K562 (cell line): ENCODE results near the gene CUL9. TPM values are rescaled to one million over a fixed set of nuclear protein-coding genes. Genes with fewer than 3 reads are reported as not detected.

ENCODE experiments used
- ASH1L ChIP-seq: fragments of 450-650 bp; IDR thresholded peaks from 2 replicates; pipeline ENCODE4 v1.6.1; 2018; ENCODE audit warnings: borderline replicate concordance, mild to moderate bottlenecking, low read depth; ENCODE audit not compliant: partially characterized antibody
- CHD4 ChIP-seq: fragments of 200-600 bp; sonication (generic); IDR thresholded peaks from 3 replicates; pipeline ENCODE4 v1.6.1; 2012; ENCODE audit warnings: low read depth, mild to moderate bottlenecking, mixed read lengths, low read length, inconsistent platforms; ENCODE audit not compliant: insufficient read depth, insufficient replicate concordance, poor library complexity, severe bottlenecking
- CREM ChIP-seq: IDR thresholded peaks from 2 replicates; pipeline ENCODE4 v1.6.1; 2014; ENCODE audit warnings: antibody characterized with exemption, low read depth
- KDM5B ChIP-seq: fragments of 200-600 bp; sonication (generic); IDR thresholded peaks from 2 replicates; pipeline ENCODE4 v1.6.1; 2012; ENCODE audit warnings: low read depth, mild to moderate bottlenecking, moderate library complexity, low read length, control low read depth, inconsistent platforms; ENCODE audit not compliant: insufficient replicate concordance
- MYBL2 ChIP-seq, 2 experiments: fragments of 450-650 bp in 1 of 2; sonication (generic) in 1 of 2; formaldehyde crosslinking in 1 of 2; IDR thresholded peaks; 2 replicates each; pipeline versions ENCODE4 v1.6.1 to v1.8.1; 2017 to 2022; ENCODE audit warnings: borderline replicate concordance in 1 of 2, inconsistent platforms in 1 of 2, low read depth in 1 of 2, mild to moderate bottlenecking in 1 of 2, missing genetic modification reagents in 1 of 2, moderate library complexity in 1 of 2
- MYC ChIP-seq, 2 experiments: fragments of 250-450 bp in 1 of 2; sonication (Bioruptor Pico) in 1 of 2; IDR thresholded peaks; 2 replicates each; pipeline versions ENCODE4 v1.5.1 to v1.6.1; 2012 to 2021; ENCODE audit warnings: low read depth in 2 of 2, borderline replicate concordance in 1 of 2, improper control_type of control experiment in 1 of 2, low read length in 1 of 2, mild to moderate bottlenecking in 1 of 2, moderate library complexity in 1 of 2
- NRF1 ChIP-seq, 2 experiments: fragments of 450-650 bp; IDR thresholded peaks in 1 of 2; conservative IDR thresholded peaks in 1 of 2; 2 replicates each; pipeline ENCODE4 v1.6.1; 2014; ENCODE audit warnings: mild to moderate bottlenecking in 2 of 2
- PHF21A ChIP-seq: fragments of 450-650 bp; IDR thresholded peaks from 2 replicates; pipeline ENCODE4 v1.6.1; 2017; ENCODE audit warnings: low read depth, borderline replicate concordance
- RBBP5 ChIP-seq: fragments of 200-600 bp; sonication (generic); IDR thresholded peaks from 2 replicates; pipeline ENCODE4 v1.6.1; 2012; ENCODE audit warnings: borderline replicate concordance, mild to moderate bottlenecking, low read length, control low read depth, inconsistent platforms; ENCODE audit not compliant: insufficient read depth, poor library complexity, severe bottlenecking
- RHOXF2B ChIP-seq: fragments of 250-450 bp; sonication (Bioruptor Pico); conservative IDR thresholded peaks from 2 replicates; pipeline ENCODE4 v1.5.1; 2021
- SMAD2 ChIP-seq: fragments of 150-350 bp; IDR thresholded peaks from 2 replicates; pipeline ENCODE4 v1.6.1; 2014; ENCODE audit warnings: low read depth, mild to moderate bottlenecking, low read length
- SMARCA5 ChIP-seq: fragments of 450-650 bp; IDR thresholded peaks from 2 replicates; pipeline ENCODE4 v1.6.1; 2016
- SOX6 ChIP-seq: fragments of 450-650 bp; IDR thresholded peaks from 2 replicates; pipeline ENCODE4 v1.6.1; 2014; ENCODE audit warnings: mild to moderate bottlenecking
- SRF ChIP-seq, 2 experiments: fragments of 250-450, 450-650 bp in 1 of 2; sonication (Bioruptor Pico) in 1 of 2; sonication (generic) in 1 of 2; formaldehyde crosslinking; IDR thresholded peaks; 2 replicates each; pipeline versions ENCODE4 v1.5.0 to v1.5.1; 2020 to 2022; ENCODE audit warnings: mild to moderate bottlenecking in 1 of 2, missing genetic modification reagents in 1 of 2
- SRSF3 ChIP-seq: fragments of 200-400 bp; formaldehyde crosslinking; IDR thresholded peaks from 2 replicates; pipeline ENCODE4 v1.6.1; 2016; ENCODE audit warnings: mild to moderate bottlenecking, low read length, moderate library complexity; ENCODE audit not compliant: insufficient read depth
- TAF1 ChIP-seq: IDR thresholded peaks from 2 replicates; pipeline ENCODE4 v1.6.1; 2011; ENCODE audit warnings: mild to moderate bottlenecking, low read length, moderate library complexity; ENCODE audit not compliant: insufficient read depth, control insufficient read depth, severe bottlenecking; ENCODE audit errors: extremely low read depth
- ZNF239 ChIP-seq: fragments of 250-450 bp; sonication (Bioruptor Pico); IDR thresholded peaks from 2 replicates; pipeline ENCODE4 v1.4.0; 2020; ENCODE audit warnings: mild to moderate bottlenecking
- ZNF586 ChIP-seq: fragments of 450-650 bp; formaldehyde crosslinking; conservative IDR thresholded peaks from 2 replicates; pipeline ENCODE4 v1.4.0; 2020; ENCODE audit warnings: mild to moderate bottlenecking, moderate library complexity
- ZNF668 ChIP-seq: fragments of 250-450 bp; sonication (Bioruptor Pico); IDR thresholded peaks from 2 replicates; pipeline ENCODE4 v1.8.0; 2022; ENCODE audit warnings: mild to moderate bottlenecking, inconsistent platforms
- polyA plus RNA-seq, 8 experiments: library from polyadenylated mRNA; depleted of rRNA in 4 of 8; stranded (reverse) in 5 of 8; unstranded in 3 of 8; fragments of >200 nt; fragmentation: Nextera tagmentation in 2 of 8; fragmentation: Illumina TruSeq in 1 of 8; extraction: Ambion mirVana in 2 of 8; extraction: Trizol in 1 of 8; gene quantifications; 2 replicates each; pipeline versions ENCODE4 v1.2.1 to v1.2.3, GENCODE V29; 2011 to 2014; ENCODE audit warnings: inconsistent platforms in 1 of 8, missing spikeins in 1 of 8
- total RNA-seq, 7 experiments: library from RNA; depleted of rRNA in 6 of 7; stranded (reverse); fragments of >200 nt in 6 of 7; fragmentation: Illumina TruSeq in 2 of 7; extraction: Trizol in 2 of 7; gene quantifications; 2 replicates each; pipeline versions ENCODE4 v1.2.1 to v1.2.3, GENCODE V29; 2011 to 2021; ENCODE audit warnings: low replicate concordance in 1 of 7
- TF ChIP-seq, protein P1 (sequence below): fragments of 450-650 bp; IDR thresholded peaks from 2 replicates; pipeline ENCODE4 v1.6.1; 2016; ENCODE audit warnings: low read depth, mild to moderate bottlenecking, moderate library complexity
- TF ChIP-seq, protein P2 (sequence below): fragments of 250-450 bp; sonication (Bioruptor Pico); IDR thresholded peaks from 2 replicates; pipeline ENCODE4 v1.4.0; 2020

The CUL9 gene
- total and polyA plus RNA-seq, 9 of the 15 experiments (the other 6 are each of a cell fraction or from before 2014, with no cell fraction given): 0.50 to 20.7 (median 6.6) TPM

DNA sequence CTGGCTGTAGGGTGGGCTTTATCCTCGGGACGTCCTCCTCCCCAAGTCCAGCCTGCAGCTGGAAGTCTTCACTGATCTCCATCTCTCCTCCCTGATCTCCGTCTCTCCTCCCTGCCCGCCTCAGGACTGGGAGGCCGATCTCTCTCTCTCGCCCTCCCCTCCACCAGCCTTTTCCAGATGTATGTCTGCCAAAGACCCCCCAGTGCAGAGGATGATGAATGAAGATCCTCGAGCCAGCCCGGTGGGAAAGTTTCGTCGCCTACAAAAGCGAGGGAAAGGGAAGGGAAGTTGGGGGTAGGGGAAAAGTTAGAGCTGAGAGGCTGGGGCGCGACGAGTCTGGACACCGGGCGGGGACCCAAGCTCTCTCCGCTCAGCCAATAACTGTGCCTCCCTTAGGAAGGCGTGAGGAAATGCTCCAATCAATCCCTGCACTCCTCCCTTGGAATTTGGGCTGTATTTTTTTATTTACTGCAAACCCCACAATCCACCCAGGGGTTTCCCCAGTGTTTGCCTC, 11.5 kb upstream of the CUL9 start (continued):
- TF ChIP-seq TAF1: no peak
- TF ChIP-seq ZNF586: no peak
- peak; percentile 33 for TF ChIP-seq CHD4
- TF ChIP-seq MYC (IDR thresholded peaks at IDR 0.05; ENCODE audit: low read depth, low read length): no peak; the same call in 1 of the 2 replicates
- TF ChIP-seq MYC (CRISPR knock-in tag; IDR thresholded peaks at IDR 0.05; ENCODE audit: borderline replicate concordance, low read depth): no peak
- 0 out of 2 replicates have a peak, but pooled peaks have one; percentile 73 for TF ChIP-seq SMAD2
- TF ChIP-seq SRSF3: no peak
- no peak for TF ChIP-seq SMARCA5
- TF ChIP-seq MYBL2 (IDR thresholded peaks at IDR 0.05; ENCODE audit: low read depth): no peak
- TF ChIP-seq MYBL2 (CRISPR knock-in tag; IDR thresholded peaks at IDR 0.05; ENCODE audit: borderline replicate concordance): no peak
- TF ChIP-seq CREM: no peak
- peak; percentile 30 for TF ChIP-seq KDM5B
- 0 out of 2 replicates have a peak, but pooled peaks have one; percentile 7 for TF ChIP-seq SOX6
- no peak for TF ChIP-seq ZNF668
- TF ChIP-seq, protein P1, sequence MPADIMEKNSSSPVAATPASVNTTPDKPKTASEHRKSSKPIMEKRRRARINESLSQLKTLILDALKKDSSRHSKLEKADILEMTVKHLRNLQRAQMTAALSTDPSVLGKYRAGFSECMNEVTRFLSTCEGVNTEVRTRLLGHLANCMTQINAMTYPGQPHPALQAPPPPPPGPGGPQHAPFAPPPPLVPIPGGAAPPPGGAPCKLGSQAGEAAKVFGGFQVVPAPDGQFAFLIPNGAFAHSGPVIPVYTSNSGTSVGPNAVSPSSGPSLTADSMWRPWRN: peak; percentile 38; the same call in 1 of the 2 replicates
- peak; percentile 52 for TF ChIP-seq ASH1L
- peak; percentile 82; the same call in 1 of the 2 replicates for TF ChIP-seq PHF21A
- TF ChIP-seq NRF1 (conservative IDR thresholded peaks at IDR 0.05 in 1 of 2, IDR thresholded peaks at IDR 0.05 in 1 of 2): no peak
- peak; percentile 6 for TF ChIP-seq RBBP5
- no peak for TF ChIP-seq ZNF239 (CRISPR knock-in tag)
- TF ChIP-seq RHOXF2B (CRISPR knock-in tag): 0 out of 2 replicates have a peak, but pooled peaks have one; percentile 14
- TF ChIP-seq, protein P2, sequence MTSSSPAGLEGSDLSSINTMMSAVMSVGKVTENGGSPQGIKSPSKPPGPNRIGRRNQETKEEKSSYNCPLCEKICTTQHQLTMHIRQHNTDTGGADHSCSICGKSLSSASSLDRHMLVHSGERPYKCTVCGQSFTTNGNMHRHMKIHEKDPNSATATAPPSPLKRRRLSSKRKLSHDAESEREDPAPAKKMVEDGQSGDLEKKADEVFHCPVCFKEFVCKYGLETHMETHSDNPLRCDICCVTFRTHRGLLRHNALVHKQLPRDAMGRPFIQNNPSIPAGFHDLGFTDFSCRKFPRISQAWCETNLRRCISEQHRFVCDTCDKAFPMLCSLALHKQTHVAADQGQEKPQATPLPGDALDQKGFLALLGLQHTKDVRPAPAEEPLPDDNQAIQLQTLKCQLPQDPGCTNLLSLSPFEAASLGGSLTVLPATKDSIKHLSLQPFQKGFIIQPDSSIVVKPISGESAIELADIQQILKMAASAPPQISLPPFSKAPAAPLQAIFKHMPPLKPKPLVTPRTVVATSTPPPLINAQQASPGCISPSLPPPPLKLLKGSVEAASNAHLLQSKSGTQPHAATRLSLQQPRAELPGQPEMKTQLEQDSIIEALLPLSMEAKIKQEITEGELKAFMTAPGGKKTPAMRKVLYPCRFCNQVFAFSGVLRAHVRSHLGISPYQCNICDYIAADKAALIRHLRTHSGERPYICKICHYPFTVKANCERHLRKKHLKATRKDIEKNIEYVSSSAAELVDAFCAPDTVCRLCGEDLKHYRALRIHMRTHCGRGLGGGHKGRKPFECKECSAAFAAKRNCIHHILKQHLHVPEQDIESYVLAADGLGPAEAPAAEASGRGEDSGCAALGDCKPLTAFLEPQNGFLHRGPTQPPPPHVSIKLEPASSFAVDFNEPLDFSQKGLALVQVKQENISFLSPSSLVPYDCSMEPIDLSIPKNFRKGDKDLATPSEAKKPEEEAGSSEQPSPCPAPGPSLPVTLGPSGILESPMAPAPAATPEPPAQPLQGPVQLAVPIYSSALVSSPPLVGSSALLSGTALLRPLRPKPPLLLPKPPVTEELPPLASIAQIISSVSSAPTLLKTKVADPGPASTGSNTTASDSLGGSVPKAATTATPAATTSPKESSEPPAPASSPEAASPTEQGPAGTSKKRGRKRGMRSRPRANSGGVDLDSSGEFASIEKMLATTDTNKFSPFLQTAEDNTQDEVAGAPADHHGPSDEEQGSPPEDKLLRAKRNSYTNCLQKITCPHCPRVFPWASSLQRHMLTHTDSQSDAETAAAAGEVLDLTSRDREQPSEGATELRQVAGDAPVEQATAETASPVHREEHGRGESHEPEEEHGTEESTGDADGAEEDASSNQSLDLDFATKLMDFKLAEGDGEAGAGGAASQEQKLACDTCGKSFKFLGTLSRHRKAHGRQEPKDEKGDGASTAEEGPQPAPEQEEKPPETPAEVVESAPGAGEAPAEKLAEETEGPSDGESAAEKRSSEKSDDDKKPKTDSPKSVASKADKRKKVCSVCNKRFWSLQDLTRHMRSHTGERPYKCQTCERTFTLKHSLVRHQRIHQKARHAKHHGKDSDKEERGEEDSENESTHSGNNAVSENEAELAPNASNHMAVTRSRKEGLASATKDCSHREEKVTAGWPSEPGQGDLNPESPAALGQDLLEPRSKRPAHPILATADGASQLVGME (CRISPR knock-in tag): peak; percentile 18; the same call in 1 of the 2 replicates
- no peak for TF ChIP-seq SRF (CRISPR knock-in tag; IDR thresholded peaks at IDR 0.05)
